ENCODE measurements around the gene SYNGR3. TPM values are rescaled to one million over a fixed set of nuclear protein-coding genes. Genes with fewer than 3 reads are reported as not detected.

Gene SYNGR3
- polyA plus RNA-seq, 4 donors, result 0.45 to 5.4 (median 0.92) TPM

- H3K4me3 ChIP-seq (ENCODE audit: low read depth in 1 of 3, low read length in 3 of 3), result peak overlapping the region in 2 of 3 donors; percentile 48 to 83
- peaks cover 0 to 56% (median 3%) of the 10 kb centered on the region in 3 donors for H3K4me1 ChIP-seq (ENCODE audit: control insufficient read depth in 3 of 3, insufficient read depth in 2 of 3, low read depth in 1 of 3, low read length in 2 of 3)
- peak overlapping the region; percentile 29 to 97 (median 82) for H3K27ac ChIP-seq (ENCODE audit: low read depth in 1 of 3, low read length in 2 of 3)
- H3K27me3 ChIP-seq (ENCODE audit: control insufficient read depth in 3 of 3, insufficient read depth in 3 of 3, low read length in 3 of 3), result peaks cover 3 to 50% (median 9%) of the 10 kb centered on the region in 3 donors
- DNase-seq, result peak; percentile 51 to 90
- 51 to 78% (median 63%) methylated on average over 14 of the region's 14 CpGs for WGBS, 3 donors
- no peaks in the 10 kb centered on the region for H3K9me3 ChIP-seq (ENCODE audit: control insufficient read depth in 2 of 2, insufficient read depth in 1 of 2, low read depth in 1 of 2, low read length in 1 of 2)
- H3K36me3 ChIP-seq (ENCODE audit: control insufficient read depth in 3 of 3, insufficient read depth in 2 of 3, low read depth in 1 of 3, low read length in 3 of 3), result peaks cover 2 to 29% (median 2%) of the 10 kb centered on the region in 3 donors
- no peak for FAIRE-seq
Measured at GRCh38 chr16:1985466-1986150, 4.2 kb upstream of the SYNGR3 start.

- Histone ChIP-seq H3K9me3 (ENCODE audit: control insufficient read depth in 2 of 2, insufficient read depth in 1 of 2, low read depth in 1 of 2, low read length in 1 of 2) (peaks cover 0 to 3% of the 10 kb centered on the region in 2 donors), H3K36me3 (ENCODE audit: control insufficient read depth in 3 of 3, insufficient read depth in 2 of 3, low read depth in 1 of 3, low read length in 3 of 3) (peaks cover 2 to 29% (median 2%) of the 10 kb centered on the region in 3 donors), H3K27ac (ENCODE audit: low read depth in 1 of 3, low read length in 2 of 3) (no peak overlapping the region), H3K27me3 (ENCODE audit: control insufficient read depth in 3 of 3, insufficient read depth in 3 of 3, low read length in 3 of 3) (peaks cover 3 to 45% (median 15%) of the 10 kb centered on the region in 3 donors), H3K4me1 (ENCODE audit: control insufficient read depth in 3 of 3, insufficient read depth in 2 of 3, low read depth in 1 of 3, low read length in 2 of 3) (peaks cover 0 to 51% (median 3%) of the 10 kb centered on the region in 3 donors), H3K4me3 (ENCODE audit: low read depth in 1 of 3, low read length in 3 of 3) (no peak overlapping the region)
- FAIRE-seq, result no peak
- 89 to 95% (median 92%) methylated on average over 9 to 10 of the region's 10 CpGs for WGBS, 3 donors
- no peak for DNase-seq
Measured at GRCh38 chr16:1987198-1987597, 2.6 kb upstream of the SYNGR3 start.

DNA sequence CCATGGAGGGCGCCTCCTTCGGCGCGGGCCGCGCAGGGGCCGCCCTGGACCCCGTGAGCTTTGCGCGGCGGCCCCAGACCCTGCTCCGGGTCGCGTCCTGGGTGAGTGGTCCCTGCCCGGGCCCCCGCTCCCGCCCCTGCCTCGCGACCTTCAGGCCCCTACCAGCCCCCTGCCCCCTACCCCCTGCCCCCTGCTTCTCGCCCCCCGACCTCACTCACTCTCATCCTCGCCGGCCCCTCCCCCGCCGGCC is 256 bp downstream of the SYNGR3 start:
- DNase-seq, result no peak
- WGBS, 3 donors, result 0 to 2% (median 0%) methylated on average over 3 to 25 of the region's 25 CpGs
- no peak for FAIRE-seq
- Histone ChIP-seq H3K27me3 (ENCODE audit: control insufficient read depth in 3 of 3, insufficient read depth in 3 of 3, low read length in 3 of 3) (peaks cover 3 to 35% (median 15%) of the 10 kb centered on the region in 3 donors), H3K4me3 (ENCODE audit: low read depth in 1 of 3, low read length in 3 of 3) (peak overlapping the region in 2 of 3 donors; percentile 22 to 35), H3K27ac (ENCODE audit: low read depth in 1 of 3, low read length in 2 of 3) (no peak overlapping the region), H3K9me3 (ENCODE audit: control insufficient read depth in 2 of 2, insufficient read depth in 1 of 2, low read depth in 1 of 2, low read length in 1 of 2) (peaks cover 0 to 7% of the 10 kb centered on the region in 2 donors), H3K4me1 (ENCODE audit: control insufficient read depth in 3 of 3, insufficient read depth in 2 of 3, low read depth in 1 of 3, low read length in 2 of 3) (peaks cover 0 to 37% (median 0%) of the 10 kb centered on the region in 3 donors), H3K36me3 (ENCODE audit: control insufficient read depth in 3 of 3, insufficient read depth in 2 of 3, low read depth in 1 of 3, low read length in 3 of 3) (peaks cover 2 to 30% (median 2%) of the 10 kb centered on the region in 3 donors)

GRCh38 chr16:1990351-1991134 is 773 bp downstream of the SYNGR3 start:
- Histone ChIP-seq H3K36me3 (ENCODE audit: control insufficient read depth in 3 of 3, insufficient read depth in 2 of 3, low read depth in 1 of 3, low read length in 3 of 3) (peaks cover 2 to 30% (median 5%) of the 10 kb centered on the region in 3 donors), H3K27me3 (ENCODE audit: control insufficient read depth in 3 of 3, insufficient read depth in 3 of 3, low read length in 3 of 3) (peaks cover 3 to 35% (median 15%) of the 10 kb centered on the region in 3 donors), H3K4me3 (ENCODE audit: low read depth in 1 of 3, low read length in 3 of 3) (peak overlapping the region; percentile 22 to 35 (median 23)), H3K27ac (ENCODE audit: low read depth in 1 of 3, low read length in 2 of 3) (peak overlapping the region in 1 of 3 donors; percentile 41), H3K4me1 (ENCODE audit: control insufficient read depth in 3 of 3, insufficient read depth in 2 of 3, low read depth in 1 of 3, low read length in 2 of 3) (peaks cover 0 to 32% (median 0%) of the 10 kb centered on the region in 3 donors), H3K9me3 (ENCODE audit: control insufficient read depth in 2 of 2, insufficient read depth in 1 of 2, low read depth in 1 of 2, low read length in 1 of 2) (peaks cover 0 to 7% of the 10 kb centered on the region in 2 donors)
- DNase-seq (peak; percentile 40 to 53), FAIRE-seq (no peak)
- WGBS, 3 donors, result 0 to 2% (median 2%) methylated on average over 35 to 50 of the region's 50 CpGs

- Histone ChIP-seq H3K36me3 (ENCODE audit: control insufficient read depth in 3 of 3, insufficient read depth in 2 of 3, low read depth in 1 of 3, low read length in 3 of 3) (peaks cover 2 to 26% (median 5%) of the 10 kb centered on the region in 3 donors), H3K4me1 (ENCODE audit: control insufficient read depth in 3 of 3, insufficient read depth in 2 of 3, low read depth in 1 of 3, low read length in 2 of 3) (peaks cover 0 to 26% (median 0%) of the 10 kb centered on the region in 3 donors), H3K27me3 (ENCODE audit: control insufficient read depth in 3 of 3, insufficient read depth in 3 of 3, low read length in 3 of 3) (peaks cover 3 to 35% (median 15%) of the 10 kb centered on the region in 3 donors), H3K4me3 (ENCODE audit: low read depth in 1 of 3, low read length in 3 of 3) (peak overlapping the region in 1 of 3 donors; percentile 36), H3K9me3 (ENCODE audit: control insufficient read depth in 2 of 2, insufficient read depth in 1 of 2, low read depth in 1 of 2, low read length in 1 of 2) (peaks cover 0 to 7% of the 10 kb centered on the region in 2 donors), H3K27ac (ENCODE audit: low read depth in 1 of 3, low read length in 2 of 3) (peak overlapping the region in 1 of 3 donors; percentile 77)
- 5 to 8% (median 7%) methylated on average over 18 of the region's 18 CpGs for WGBS, 3 donors
- FAIRE-seq (no peak), DNase-seq (peak; percentile 34 to 38)
Measured at GRCh38 chr16:1991135-1991551, 1.4 kb downstream of the SYNGR3 start.

- H3K9me3 ChIP-seq (ENCODE audit: control insufficient read depth in 2 of 2, insufficient read depth in 1 of 2, low read depth in 1 of 2, low read length in 1 of 2), result peaks cover 0 to 7% of the 10 kb centered on the region in 2 donors
- peaks cover 0 to 23% (median 5%) of the 10 kb centered on the region in 3 donors for H3K36me3 ChIP-seq (ENCODE audit: control insufficient read depth in 3 of 3, insufficient read depth in 2 of 3, low read depth in 1 of 3, low read length in 3 of 3)
- DNase-seq (no peak), FAIRE-seq (no peak)
- peaks cover 0 to 22% (median 0%) of the 10 kb centered on the region in 3 donors for H3K4me1 ChIP-seq (ENCODE audit: control insufficient read depth in 3 of 3, insufficient read depth in 2 of 3, low read depth in 1 of 3, low read length in 2 of 3)
- H3K4me3 ChIP-seq (ENCODE audit: low read depth in 1 of 3, low read length in 3 of 3), result peak overlapping the region in 1 of 3 donors; percentile 36
- H3K27ac ChIP-seq (ENCODE audit: low read depth in 1 of 3, low read length in 2 of 3), result peak overlapping the region in 2 of 3 donors; percentile 63 to 77
- WGBS, 3 donors, result 12 to 17% (median 13%) methylated on average over 14 to 22 of the region's 22 CpGs
- peaks cover 3 to 35% (median 15%) of the 10 kb centered on the region in 3 donors for H3K27me3 ChIP-seq (ENCODE audit: control insufficient read depth in 3 of 3, insufficient read depth in 3 of 3, low read length in 3 of 3)
Measured at GRCh38 chr16:1991588-1991947, 1.8 kb downstream of the SYNGR3 start.

GRCh38 chr16:1991948-1992703 is 2.4 kb downstream of the SYNGR3 start:
- H3K36me3 ChIP-seq (ENCODE audit: control insufficient read depth in 3 of 3, insufficient read depth in 2 of 3, low read depth in 1 of 3, low read length in 3 of 3), result peaks cover 0 to 23% (median 3%) of the 10 kb centered on the region in 3 donors
- DNase-seq (peak; percentile 93), FAIRE-seq (no peak)
- peak overlapping the region in 1 of 3 donors; percentile 36 for H3K4me3 ChIP-seq (ENCODE audit: low read depth in 1 of 3, low read length in 3 of 3)
- peaks cover 3 to 35% (median 15%) of the 10 kb centered on the region in 3 donors for H3K27me3 ChIP-seq (ENCODE audit: control insufficient read depth in 3 of 3, insufficient read depth in 3 of 3, low read length in 3 of 3)
- H3K4me1 ChIP-seq (ENCODE audit: control insufficient read depth in 3 of 3, insufficient read depth in 2 of 3, low read depth in 1 of 3, low read length in 2 of 3), result peaks cover 0 to 21% (median 0%) of the 10 kb centered on the region in 3 donors
- WGBS, 3 donors, result 3 to 14% (median 12%) methylated on average over 55 to 96 of the region's 96 CpGs
- H3K27ac ChIP-seq (ENCODE audit: low read depth in 1 of 3, low read length in 2 of 3), result peak overlapping the region in 2 of 3 donors; percentile 63 to 77
- peaks cover 0 to 7% of the 10 kb centered on the region in 2 donors for H3K9me3 ChIP-seq (ENCODE audit: control insufficient read depth in 2 of 2, insufficient read depth in 1 of 2, low read depth in 1 of 2, low read length in 1 of 2)
